Stimulated activated CD4-positive, alpha-beta T cell treated with anti-CD3 and anti-CD28 coated beads, TNF-alpha, amount 100 ng/mL, for 48 hours (primary cell): ENCODE data around the gene MYL6.
A peak's percentile ranks its signal among the peaks of the same experiment; 100 is the strongest.
"Not testable (repeated sequence)": the region's sequence is repeated elsewhere in the genome, so short reads cannot be mapped to it uniquely, and the experiment has no call there.

Experiments
- DNase-seq, 3 donors: peaks; one replicate each; pipeline ENCODE4 v3.0.0-alpha.2; 2020; ENCODE audit warnings: low read depth in 3 of 3

Gene MYL6

DNA sequence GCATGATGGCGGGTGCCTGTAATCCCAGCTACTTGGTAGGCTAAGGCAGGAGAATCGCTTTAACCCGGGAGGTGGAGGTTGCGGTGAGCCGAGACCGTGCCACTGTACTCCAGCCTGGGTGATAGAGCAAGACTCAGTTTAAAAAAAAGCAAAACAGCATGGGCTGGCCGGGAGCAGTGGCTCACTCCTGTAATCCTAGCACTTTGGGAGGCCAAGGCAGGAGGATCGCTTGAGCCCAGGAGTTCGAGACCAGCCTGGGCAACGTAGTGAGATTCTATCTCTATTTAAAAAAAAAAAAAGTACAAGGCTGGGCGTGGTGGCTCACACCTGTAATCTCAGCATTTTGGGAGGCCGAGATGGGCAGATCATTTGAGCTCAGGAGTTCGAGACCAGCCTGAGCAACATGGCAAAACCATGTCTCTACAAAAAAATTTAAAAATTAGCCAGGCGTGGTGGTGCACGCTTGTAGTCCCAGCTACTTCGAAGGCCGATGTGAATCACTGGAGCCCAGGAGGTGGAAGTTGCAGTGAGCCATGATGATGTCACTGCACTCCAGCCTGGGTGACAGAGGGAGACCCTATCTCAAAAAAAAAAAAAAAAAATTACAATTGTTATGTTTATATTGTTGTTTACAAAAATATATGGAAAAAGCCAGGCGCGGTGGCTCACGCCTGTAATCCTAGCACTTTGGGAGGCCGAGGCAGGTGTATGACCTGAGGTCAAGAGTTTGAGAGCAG, 1.5 kb upstream of the MYL6 start:
- not testable (repeated sequence) for DNase-seq

DNA sequence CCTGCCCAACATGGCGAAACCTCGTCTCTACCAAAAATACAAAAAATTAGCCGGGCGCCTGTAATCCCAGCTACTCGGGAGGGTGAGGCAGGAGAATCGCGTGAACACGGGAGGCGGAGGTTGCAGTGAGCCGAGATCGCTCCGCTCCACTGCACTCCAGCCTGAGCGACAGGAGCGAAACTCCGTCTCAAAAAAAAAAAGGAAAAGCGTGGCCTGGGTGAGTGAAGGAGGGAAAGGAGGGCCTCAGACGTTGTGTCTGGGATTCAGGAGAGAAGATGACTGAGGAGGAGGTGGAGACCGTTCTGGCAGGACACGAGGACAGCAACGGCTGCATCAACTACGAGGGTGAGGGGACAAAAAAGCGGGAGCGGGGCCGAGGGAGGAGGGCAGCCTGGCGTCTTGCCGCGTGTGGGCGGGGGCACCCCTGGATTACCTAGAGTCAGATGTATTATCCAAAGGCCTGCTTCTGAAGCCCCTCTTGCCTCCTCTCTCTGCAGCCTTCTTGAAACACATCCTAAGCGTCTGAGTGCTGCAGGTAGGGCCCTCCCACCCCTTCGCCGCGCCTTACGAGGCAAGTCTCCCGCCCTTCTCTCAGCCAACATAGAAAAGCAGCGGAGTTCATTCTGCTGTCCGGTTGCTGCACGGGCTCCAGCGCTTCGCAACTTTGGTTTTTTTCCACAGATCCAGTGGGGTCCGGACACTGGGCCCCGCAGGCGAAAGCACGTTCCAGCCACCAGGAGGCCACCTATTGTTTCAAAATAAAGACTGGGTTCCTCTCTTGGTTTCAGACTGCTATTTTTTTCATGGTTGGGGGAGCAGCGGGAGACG, 744 bp upstream of the MYL6 start:
- peak; percentile 27 to 49 (median 39) for DNase-seq

DNA sequence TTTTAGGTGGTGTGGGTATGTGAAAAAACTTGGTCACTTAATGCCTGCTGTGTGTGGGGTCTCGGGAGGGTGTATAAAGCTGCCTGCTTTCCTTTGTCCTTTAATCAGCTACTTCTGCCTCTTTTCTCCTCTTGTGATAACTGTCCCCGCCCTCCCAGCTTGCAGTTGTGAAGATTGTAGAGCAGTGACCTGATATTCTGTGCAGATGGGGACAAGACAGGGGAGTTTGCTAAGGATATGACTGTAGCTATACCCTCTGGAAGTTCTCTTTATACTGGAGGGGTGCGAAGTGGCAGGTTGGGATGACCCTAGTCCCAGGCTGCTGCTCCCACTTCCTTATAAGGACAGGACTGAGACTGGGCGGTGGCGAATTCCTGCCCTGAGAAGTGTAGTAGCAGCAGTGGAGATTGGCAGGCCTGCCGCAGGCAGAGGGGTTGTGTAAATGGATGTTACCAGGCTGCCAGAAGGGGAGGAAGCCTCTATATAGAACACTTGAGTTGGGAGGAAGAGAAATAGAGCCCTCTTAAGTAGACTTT, 835 bp downstream of the MYL6 start:
- DNase-seq: no peak

DNA sequence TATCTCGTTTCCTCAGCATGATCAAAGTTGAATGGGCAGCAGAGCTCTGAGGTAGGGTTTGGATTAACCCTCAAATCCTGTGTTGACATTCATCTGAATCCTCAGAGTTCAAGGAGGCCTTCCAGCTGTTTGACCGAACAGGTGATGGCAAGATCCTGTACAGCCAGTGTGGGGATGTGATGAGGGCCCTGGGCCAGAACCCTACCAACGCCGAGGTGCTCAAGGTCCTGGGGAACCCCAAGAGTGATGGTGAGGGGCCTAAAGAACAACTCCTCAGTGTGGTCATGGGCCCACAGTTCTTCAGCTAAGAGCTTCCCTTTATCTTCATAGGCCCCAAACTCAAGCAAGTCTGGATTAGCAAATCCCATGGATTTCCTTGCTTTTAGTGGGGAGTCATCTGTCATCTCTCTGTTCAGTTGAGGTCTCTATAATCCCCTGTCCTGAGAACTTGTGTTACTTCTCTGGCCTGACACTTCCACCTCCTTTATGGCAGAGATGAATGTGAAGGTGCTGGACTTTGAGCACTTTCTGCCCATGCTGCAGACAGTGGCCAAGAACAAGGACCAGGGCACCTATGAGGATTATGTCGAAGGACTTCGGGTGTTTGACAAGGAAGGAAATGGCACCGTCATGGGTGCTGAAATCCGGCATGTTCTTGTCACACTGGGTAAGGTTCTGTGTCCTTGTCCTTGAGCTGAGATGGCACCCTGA, 1.5 kb downstream of the MYL6 start:
- DNase-seq: no peak

DNA sequence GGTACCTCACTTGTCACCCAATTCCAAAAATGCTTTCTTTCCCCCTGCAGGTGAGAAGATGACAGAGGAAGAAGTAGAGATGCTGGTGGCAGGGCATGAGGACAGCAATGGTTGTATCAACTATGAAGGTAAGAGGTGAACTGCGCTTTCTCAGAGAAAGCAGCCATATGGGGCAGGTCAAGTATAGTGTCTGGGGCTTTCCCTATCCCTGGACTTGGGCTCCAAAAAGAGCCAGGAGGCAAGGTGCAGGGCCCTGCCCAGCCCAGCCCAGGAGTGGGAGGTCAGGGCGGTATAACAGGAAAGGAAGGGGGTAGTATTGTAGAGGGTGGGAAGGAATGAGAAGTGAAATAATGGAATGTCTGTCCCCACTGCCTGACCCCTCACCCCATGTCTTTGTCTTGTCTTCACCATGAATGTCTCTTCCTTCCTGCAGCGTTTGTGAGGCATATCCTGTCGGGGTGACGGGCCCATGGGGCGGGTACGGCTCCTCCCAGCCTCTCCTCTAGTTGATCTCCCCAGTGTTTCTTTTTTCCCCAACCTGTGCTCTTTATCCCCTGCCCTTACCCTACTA, 2.1 kb downstream of the MYL6 start:
- DNase-seq: peak in 2 of 3 donors; percentile 37 to 40

DNA sequence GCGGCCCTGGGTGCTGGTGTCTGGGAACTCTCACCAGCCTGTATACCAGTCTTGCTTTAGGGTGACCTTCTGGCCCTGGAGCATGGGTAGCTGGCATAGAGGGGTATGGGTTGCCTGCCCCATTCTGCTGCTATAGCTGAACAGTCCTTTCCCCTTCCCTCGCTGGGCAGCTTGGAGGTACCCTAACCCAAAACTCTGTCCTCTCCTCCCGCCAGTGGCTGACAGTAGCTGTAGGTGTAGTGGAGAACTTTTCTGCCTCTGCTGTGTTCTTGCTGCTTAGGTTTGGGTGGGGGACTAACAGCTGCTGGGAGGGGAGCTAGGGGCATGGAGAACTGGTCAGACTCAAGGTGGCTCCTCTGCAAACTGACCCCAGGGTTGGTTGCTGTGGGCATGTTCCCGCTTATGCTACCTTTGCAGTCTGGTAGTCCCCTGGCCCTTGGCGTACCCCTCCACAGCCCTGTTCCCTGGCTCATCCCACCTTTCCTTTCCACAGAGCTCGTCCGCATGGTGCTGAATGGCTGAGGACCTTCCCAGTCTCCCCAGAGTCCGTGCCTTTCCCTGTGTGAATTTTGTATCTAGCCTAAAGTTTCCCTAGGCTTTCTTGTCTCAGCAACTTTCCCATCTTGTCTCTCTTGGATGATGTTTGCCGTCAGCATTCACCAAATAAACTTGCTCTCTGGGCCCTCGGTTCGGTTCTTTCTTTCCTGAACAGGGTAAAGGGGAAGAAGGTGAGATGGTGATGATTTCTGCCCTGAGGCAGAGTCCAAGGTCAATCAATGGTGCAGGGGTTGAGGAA, 2.9 kb downstream of the MYL6 start:
- DNase-seq: no peak

DNA sequence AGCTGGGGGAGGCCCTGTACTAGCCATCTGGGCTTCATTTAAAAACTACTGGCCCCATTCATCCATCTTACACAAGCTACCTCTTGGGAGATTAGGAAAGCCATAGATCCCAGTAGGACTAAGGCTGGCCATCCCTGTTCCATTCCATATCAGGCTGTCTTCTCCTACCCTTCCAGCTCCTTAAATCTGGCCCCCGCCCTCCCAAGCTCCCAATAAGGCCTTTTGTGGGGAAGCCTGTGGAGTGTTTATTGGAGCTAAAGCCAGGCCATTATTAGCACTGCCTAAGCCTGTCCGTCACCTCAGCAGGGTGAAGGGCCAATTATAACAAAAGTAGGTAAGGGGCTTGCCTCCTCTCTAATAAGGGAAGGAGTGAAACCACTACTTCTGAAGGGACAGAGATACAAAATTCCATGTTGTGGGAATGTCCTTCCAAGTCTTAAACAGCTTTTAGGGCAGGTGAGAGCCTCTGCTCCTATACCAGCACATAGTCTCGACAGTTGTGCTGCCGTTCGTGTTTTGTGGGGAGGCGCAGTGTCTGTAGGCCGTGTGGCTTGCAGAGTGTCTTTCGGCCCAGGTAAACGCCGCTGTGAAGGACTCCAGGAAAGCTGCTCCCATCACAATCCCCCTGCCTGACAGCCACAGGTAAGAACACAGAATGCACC, 3.7 kb downstream of the MYL6 start:
- no peak for DNase-seq

DNA sequence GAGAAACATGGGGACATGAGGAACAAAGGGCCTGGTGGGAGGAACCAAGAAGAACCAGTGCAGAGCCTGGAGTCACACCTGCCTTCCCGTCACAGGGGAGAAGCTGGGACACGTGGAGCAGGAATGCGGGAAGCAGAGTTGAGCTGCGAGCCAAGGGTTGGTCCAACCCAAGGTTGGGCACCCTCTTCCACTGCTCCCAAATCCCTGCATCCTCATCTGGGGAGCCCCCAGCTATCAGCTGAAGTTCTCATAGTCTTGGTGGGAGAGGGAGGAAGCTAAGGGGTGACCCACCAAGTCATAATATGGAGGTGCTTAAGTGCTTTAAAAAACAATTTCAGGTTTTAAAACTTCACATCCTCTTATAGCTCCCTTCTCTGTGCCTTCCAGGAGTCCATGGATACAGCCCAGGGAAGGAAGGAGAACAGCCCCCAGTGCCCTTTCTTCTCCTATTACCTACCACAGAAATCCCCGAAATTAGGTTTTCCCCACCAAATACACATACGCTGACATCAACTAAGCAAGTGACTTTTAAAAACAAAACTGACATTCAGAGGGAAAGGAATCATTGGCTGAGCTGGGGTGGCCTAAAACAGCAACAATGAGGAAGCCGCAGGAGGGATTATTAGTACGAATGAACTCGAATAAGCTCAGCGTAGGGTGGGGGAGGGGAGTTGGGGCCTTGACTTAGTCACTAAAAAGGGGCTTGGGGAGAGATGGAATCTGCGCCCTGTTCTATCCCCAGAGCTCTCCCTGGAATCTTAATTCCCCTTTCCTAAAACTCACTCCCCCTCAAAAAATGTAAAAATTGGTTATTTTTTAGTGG, 4.5 kb downstream of the MYL6 start:
- no peak for DNase-seq

DNA sequence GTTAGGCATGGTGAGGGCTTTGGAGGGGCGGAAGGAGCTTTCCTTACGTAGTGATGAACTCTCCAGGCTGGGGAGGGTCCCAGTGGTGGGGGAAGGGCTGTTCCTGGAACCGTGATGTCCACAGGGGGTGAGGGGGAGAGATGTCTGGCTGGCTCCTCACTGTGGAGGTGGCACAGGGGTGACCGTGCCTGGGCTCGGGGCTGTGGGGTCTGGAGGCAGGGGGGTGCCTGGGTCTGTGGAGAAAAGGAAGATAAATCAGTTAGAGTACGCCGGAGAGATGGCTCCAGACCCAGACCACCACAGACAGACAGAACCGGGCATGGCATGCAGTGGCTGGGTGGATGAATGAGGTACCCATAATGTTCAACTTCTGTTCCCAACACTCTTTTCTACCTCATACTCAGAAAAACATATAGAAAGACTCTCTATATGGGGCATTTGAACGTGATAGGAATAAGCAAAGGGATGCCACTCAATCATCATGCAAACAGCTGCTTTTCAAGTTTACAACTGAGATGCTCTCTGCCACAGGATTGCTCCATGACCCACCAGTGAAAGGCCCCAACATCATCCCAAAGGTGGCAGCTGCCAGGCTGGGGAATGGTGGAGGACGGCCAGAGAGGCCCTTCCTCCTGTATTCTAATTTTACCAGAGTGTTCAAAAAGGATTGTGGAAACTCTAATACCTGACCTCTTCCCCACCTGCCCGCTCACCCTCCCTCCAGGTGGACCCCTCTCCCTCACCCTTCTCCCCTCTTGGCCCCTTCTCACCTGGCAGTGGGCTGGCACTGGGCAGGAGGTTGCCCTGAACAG, 5.6 kb downstream of the MYL6 start:
- DNase-seq: no peak

DNA sequence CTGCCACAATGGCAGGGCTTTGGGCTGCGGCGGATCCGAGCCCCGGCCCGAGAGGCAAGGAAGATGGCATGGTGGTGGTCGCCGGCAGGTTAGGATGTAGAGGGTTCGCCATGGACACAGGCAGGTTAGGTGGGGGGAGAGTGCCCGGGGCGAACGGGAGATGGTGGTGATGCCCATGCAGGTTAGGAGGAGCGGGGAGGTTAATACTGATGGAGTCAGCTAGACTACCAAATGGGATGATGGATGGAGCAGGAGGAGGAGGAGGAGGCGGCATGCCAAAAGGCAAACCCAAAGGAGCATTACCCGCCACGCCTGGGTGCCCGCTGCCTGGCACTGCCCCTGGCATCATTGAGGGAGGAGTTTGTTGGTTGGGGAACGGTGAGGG, 6.2 kb downstream of the MYL6 start:
- DNase-seq: no peak

DNA sequence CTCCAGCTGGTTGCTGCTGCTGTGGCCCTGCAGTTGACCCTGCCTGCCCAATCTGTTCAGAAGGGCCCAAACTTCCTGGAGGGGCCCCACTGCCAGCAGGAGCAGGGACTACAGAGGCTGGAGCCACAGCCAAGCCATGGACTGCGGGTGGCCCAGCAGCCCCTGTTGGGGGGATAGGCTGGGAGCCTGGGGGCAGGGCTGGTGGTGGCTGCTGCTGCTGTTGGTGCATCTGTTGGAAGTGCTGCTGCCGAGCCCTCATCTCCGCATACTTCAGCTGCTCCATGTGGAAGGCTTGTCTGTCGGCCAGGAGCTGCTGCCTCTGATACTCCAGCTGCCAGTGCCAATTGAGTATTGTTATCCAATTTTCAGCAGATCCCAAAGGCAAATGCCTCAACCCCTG, 7.2 kb downstream of the MYL6 start:
- DNase-seq: no peak

DNA sequence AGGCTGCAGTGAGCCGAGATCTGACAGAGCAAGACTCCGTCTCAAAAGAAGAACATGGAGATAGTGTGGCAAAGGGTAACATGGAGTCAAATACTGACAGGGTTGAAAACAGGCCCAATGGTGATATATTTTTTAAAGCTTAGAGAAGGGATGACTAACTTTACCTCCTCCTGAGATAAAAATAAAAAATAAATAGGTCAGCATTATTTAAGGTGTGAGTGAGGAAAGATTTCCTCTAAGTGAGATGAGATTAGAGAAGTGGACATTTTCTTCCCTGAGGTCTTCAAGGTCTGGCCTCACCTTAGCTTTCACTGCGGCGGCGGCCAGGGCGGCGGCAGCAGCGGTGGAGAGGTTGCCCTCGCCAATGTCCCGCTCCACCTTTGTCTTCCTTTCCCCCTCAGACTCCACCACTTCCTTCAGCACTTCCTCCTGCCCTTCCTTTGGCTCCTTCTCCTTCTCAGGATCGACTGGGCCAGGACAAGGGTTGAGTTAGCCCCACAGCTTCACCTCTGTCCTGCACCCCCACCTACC, 11.1 kb downstream of the MYL6 start:
- no peak for DNase-seq

DNA sequence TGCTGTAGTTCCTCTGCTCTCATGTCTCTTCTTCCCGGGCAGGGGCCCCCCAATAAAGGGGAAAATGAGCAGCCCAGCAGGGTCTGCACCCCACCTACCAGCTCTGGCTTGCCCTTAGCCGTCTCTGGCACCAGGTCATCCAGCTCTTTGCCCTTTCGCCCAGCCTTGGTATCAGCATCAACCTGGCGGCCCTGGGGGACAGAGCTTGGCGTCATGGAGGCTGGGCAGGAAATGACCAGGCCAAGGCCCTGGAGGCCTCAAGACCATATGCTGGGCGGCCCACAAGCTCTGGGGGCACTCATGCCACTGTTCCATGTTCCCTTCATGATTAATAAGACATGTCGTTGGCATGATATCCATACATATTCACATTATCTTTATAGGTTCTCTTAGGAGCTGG, 14.7 kb downstream of the MYL6 start:
- DNase-seq: no peak

DNA sequence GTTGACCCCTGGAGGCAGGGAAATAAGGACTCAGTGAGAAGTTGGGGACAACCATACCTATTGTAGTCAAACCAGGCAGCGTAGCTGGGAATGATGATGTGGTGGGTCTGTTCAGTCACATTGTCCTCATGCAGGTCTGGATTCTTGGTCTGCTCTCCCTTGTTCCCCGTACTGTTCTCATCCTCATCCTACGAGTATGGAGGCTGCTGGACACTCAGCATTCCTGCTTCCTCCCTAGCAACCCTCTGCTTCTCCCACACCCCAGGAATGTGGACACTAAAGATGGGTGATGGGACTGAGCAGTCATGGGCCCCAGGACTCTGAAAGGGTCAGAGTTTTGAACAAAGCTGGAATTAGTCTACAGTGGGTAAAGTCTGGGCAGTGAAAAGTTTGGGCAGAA, 20.2 kb downstream of the MYL6 start:
- no peak for DNase-seq

DNA sequence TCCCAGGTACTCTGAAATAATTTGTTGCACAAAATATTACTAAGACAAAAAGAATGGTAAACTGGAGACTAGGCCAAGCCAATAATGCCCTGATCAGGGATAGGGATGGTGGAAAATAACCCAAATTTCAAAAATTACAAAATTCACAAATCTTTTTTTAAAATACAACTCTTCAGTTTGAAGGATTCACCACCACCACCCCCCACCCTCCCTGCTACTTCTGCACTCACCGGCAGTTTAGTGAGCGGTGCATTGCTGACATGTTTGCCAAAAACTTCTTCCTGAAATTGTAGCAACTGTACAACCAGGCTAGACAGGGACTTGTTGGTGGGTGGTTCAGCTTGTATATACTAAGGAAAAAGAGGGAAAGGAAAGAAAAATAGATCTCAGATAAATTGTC, 28.8 kb downstream of the MYL6 start:
- DNase-seq: no peak

DNA sequence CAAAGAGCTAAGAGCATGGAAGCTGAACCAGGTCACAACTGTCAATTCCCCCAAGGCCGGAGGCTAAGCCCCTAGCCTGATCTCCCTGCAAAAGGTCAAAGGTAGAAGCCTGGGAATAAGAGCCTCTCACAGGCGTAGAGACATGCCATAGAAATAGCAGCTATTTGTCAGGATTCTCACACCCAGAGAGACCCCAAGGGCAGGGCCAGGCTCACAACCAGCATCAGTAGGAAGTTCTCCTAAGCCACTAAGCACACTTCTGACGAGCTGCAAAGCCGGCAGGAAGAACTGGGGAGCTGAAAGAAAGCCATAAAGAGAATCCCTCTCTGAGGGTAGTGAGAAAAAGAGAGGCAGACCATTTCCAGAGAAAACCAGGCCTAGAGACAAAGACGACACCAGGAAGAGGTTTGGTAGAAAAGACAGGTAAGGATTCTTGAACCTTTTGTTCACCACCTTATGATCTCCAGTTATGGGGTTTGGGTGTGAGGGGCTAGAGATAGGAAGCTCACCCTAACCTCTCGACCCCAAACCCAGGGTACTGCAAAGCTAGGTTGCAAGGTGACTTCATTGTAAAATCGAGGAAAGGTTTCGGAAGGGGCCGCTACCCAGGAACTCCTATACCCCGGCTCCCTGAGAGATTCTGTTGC, 30.1 kb downstream of the MYL6 start:
- DNase-seq: no peak

DNA sequence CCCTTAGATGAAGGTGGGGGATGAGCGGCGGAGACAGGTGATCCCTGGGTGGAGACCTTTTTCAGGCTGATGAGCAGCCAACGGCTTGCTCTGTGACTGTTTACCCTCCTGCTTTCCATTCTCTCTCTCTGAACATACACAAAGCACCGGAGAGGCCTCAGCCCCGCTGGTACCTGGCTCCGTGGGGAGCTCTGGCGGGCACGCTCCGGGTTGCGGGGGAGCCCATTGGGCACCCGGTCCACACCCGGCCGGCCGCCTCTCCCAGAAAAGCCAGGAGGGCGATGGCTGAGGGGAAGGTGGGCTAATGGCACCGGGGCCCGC, 30.6 kb downstream of the MYL6 start:
- no peak for DNase-seq
